IPS-18a (cell line): ENCODE data around the gene SWT1.
"Not testable (repeated sequence)": the region's sequence is repeated elsewhere in the genome, so short reads cannot be mapped to it uniquely, and the experiment has no call there.

Source experiments
- H3K27ac ChIP-seq: one replicate; pipeline ENCODE4 v1.5.1; 2013; ENCODE audit warnings: low read length
- H3K27me3 ChIP-seq: one replicate; pipeline ENCODE4 v1.6.1; 2013; ENCODE audit warnings: mild to moderate bottlenecking, low read length; ENCODE audit not compliant: control insufficient read depth, insufficient read depth
- H3K36me3 ChIP-seq: one replicate; pipeline ENCODE4 v1.6.1; 2013; ENCODE audit warnings: low read depth, low read length; ENCODE audit not compliant: control insufficient read depth
- H3K4me1 ChIP-seq: one replicate; pipeline ENCODE4 v1.6.1; 2013; ENCODE audit warnings: low read depth, low read length; ENCODE audit not compliant: control insufficient read depth
- H3K4me3 ChIP-seq: one replicate; pipeline ENCODE4 v1.5.1; 2013; ENCODE audit warnings: low read length
- H3K9ac ChIP-seq: one replicate; pipeline ENCODE4 v1.6.1; 2013; ENCODE audit warnings: mild to moderate bottlenecking, low read length, moderate library complexity
- H3K9me3 ChIP-seq: one replicate; pipeline ENCODE4 v1.6.1; 2013; ENCODE audit warnings: low read depth, low read length; ENCODE audit not compliant: control insufficient read depth

The SWT1 gene

GRCh38 chr1:185315445-185316071 is 158.6 kb downstream of the SWT1 start:
- H3K9ac ChIP-seq: peak overlapping the region; percentile 97
- H3K4me1 ChIP-seq: peaks cover 32% of the 10 kb centered on the region
- H3K27ac ChIP-seq: peak overlapping the region; percentile 7

GRCh38 chr1:185316163-185317033 is 159.4 kb downstream of the SWT1 start:
- Histone ChIP-seq H3K9me3 (no peaks in the 10 kb centered on the region), H3K4me3 (peak overlapping the region; percentile 82), H3K4me1 (peaks cover 32% of the 10 kb centered on the region)

More at GRCh38 chr1:185315445-185316071, 158.6 kb downstream of the SWT1 start:
- no peaks in the 10 kb centered on the region for H3K9me3 ChIP-seq
- peak overlapping the region; percentile 82 for H3K4me3 ChIP-seq
- H3K27me3 ChIP-seq: no peaks in the 10 kb centered on the region
- peaks cover 11% of the 10 kb centered on the region for H3K36me3 ChIP-seq

DNA sequence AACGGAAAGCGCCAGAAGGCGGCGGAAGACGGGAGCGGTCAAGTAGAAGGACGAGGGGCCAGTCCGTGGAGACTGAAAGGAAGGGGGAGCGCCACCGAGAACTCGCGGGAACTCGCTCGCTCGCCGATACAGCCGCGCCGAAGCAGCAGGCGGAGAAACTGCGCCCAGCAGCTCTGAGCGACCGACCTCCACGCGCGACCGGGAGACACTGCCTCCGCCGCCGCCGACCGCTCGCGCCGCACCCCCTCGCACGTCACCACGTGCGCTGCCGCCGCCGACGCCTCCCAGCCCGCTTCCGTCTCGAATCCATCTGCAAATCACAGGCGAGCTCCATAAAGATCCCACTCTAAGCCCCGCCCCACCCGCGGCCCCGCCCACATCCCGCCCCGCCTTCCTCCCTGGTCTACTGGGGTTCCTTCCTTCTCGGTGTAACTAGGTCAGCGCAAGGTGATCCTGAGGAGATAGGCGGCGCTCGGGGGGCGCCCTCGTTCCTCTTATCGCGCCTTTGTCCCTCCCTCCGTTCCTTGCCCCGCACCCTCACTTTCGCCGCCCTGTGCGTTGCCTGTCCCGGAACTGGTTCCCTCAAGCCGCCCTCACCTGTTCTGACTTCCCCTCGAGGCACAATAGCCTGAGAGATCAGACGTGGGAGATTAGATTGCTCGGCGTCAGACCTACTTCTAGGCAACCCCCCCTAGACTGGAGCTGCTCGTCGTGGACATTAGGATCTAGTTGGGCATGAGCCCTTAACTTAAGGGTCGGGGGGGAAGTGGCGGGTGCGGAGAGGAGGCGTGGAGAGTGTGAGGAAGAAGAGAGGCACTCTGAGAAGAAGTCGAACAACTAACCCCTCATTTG is 160.3 kb downstream of the SWT1 start, which contains the start of gene IVNS1ABP:
Gene IVNS1ABP, minus strand, starts transcription at position 210 of the 852 bp plus-strand sequence. CDS start 7,750 bp downstream, outside the sequence.
- Histone ChIP-seq H3K4me3 (peak within 1 kb of the TSS; percentile 82), H3K27ac (peak within 1 kb of the TSS; percentile 93), H3K9ac (peak within 1 kb of the TSS; percentile 97), H3K36me3 (peaks cover 4% of the 10 kb centered on the region), H3K9me3 (no peaks in the 10 kb centered on the region), H3K4me1 (peaks cover 31% of the 10 kb centered on the region), H3K27me3 (no peaks in the 10 kb centered on the region)

More at GRCh38 chr1:185316163-185317033, 159.4 kb downstream of the SWT1 start:
- H3K9ac ChIP-seq: peak overlapping the region; percentile 97
- H3K27me3 ChIP-seq: no peaks in the 10 kb centered on the region
- H3K36me3 ChIP-seq: peaks cover 4% of the 10 kb centered on the region
- H3K27ac ChIP-seq: peak overlapping the region; percentile 87

DNA sequence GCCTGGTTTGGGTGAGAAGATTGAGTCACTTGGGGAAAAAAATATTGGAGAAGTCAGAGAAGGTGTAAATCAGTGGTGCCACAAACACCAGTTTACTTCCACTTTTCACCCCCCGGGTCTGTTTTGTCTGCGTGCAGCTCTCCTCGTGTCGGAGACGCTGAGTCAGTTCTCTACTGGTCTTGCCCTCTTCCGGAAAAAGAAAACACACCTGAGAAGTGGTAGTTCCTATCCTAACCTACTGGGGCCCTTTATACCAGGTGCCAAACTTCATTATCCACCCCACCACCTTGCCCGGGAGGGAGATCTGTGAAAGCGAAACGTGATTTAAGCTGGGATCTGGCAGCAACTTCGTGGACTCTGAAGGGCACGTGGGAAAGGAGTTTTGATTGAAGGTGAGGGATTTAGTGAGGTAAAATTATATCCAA is 160.9 kb downstream of the SWT1 start:
- Histone ChIP-seq H3K9ac (peak overlapping the region; percentile 86), H3K36me3 (peaks cover 4% of the 10 kb centered on the region), H3K4me1 (peaks cover 26% of the 10 kb centered on the region), H3K27me3 (no peaks in the 10 kb centered on the region), H3K4me3 (peak overlapping the region; percentile 75), H3K9me3 (no peaks in the 10 kb centered on the region), H3K27ac (peak overlapping the region; percentile 93)

- peaks cover 21% of the 10 kb centered on the region for H3K4me1 ChIP-seq
- H3K27ac ChIP-seq: no peak overlapping the region
- H3K4me3 ChIP-seq: peak overlapping the region; percentile 75
- H3K9me3 ChIP-seq: no peaks in the 10 kb centered on the region
- no peaks in the 10 kb centered on the region for H3K27me3 ChIP-seq
- peak overlapping the region; percentile 86 for H3K9ac ChIP-seq
- H3K36me3 ChIP-seq: peaks cover 4% of the 10 kb centered on the region
Observed at GRCh38 chr1:185318431-185319138, 161.6 kb downstream of the SWT1 start.

- H3K4me3 ChIP-seq: no peak overlapping the region
- peaks cover 16% of the 10 kb centered on the region for H3K4me1 ChIP-seq
- no peak overlapping the region for H3K9ac ChIP-seq
- peaks cover 4% of the 10 kb centered on the region for H3K36me3 ChIP-seq
- no peaks in the 10 kb centered on the region for H3K27me3 ChIP-seq
- H3K9me3 ChIP-seq: no peaks in the 10 kb centered on the region
- H3K27ac ChIP-seq: no peak overlapping the region
Observed at GRCh38 chr1:185319139-185319475, 162.1 kb downstream of the SWT1 start.

DNA sequence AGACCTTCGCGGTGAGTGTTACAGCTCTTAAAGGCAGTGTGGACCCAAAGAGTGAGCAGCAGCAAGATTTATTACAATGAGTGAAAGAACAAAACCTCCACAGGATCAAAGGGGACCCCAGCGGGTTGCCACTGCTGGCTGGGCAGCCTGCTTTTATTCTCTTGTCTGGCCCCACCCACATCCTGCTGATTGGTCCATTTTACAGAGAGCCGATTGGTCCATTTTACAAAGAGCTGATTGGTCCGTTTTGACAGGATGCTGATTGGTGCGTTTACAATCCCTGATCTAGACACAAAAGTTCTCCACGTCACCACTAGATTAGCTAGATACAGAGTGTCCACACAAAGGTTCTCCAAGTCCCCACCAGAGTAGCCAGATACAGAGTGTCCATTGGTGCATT is 164.1 kb downstream of the SWT1 start:
- H3K9me3 ChIP-seq, H3K36me3 ChIP-seq, H3K27ac ChIP-seq, H3K4me3 ChIP-seq, H3K4me1 ChIP-seq, H3K9ac ChIP-seq, H3K27me3 ChIP-seq: not testable (repeated sequence)

GRCh38 chr1:185321653-185322221 is 164.8 kb downstream of the SWT1 start:
- H3K9me3 ChIP-seq, H3K9ac ChIP-seq, H3K36me3 ChIP-seq, H3K4me1 ChIP-seq, H3K4me3 ChIP-seq, H3K27ac ChIP-seq, H3K27me3 ChIP-seq: not testable (repeated sequence)

DNA sequence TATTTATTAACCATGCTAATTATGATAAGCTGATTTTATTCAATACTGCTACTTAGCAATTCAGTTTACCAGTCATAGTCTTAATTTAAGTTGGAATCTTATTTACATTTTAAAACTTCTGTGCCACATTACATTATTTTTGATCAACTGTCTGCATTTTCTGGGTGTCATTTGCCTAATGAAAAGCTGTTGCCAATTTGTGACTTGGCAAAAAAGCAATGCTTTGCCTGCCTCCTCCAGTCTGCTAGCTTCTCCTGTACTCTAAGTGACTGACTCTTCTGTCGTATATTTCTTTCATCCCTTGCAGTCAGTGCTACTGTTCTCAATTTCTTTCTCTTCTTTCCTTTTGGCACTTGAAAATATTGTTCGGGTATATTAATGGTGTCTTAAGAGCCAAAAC is 165.7 kb downstream of the SWT1 start:
- H3K27ac ChIP-seq: no peak overlapping the region
- peaks cover 7% of the 10 kb centered on the region for H3K4me1 ChIP-seq
- no peak overlapping the region for H3K9ac ChIP-seq
- no peak overlapping the region for H3K4me3 ChIP-seq
- no peaks in the 10 kb centered on the region for H3K9me3 ChIP-seq
- no peaks in the 10 kb centered on the region for H3K36me3 ChIP-seq
- H3K27me3 ChIP-seq: no peaks in the 10 kb centered on the region

DNA sequence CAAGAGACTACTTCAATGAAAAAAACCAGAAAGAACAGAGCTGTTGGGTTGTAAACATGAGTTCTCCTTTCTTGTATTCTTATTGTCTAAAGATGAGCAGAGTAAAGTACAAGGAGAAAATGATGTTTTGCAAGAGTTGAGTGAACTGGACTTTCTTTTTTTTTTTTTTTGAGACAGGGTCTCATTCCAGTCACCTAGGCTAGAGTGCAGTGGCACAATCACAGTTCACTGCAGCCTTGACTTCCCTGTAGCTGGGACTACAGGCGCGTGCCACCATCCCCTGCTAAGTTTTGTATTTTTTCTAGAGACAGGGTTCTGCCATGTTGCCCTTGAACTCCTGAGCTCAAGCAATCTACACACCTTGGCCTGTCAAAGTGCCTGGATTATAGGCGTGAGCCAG is 167.2 kb downstream of the SWT1 start:
- H3K9ac ChIP-seq: no peak overlapping the region
- H3K4me3 ChIP-seq: no peak overlapping the region
- no peaks in the 10 kb centered on the region for H3K9me3 ChIP-seq
- H3K4me1 ChIP-seq: no peaks in the 10 kb centered on the region
- no peaks in the 10 kb centered on the region for H3K27me3 ChIP-seq
- no peaks in the 10 kb centered on the region for H3K36me3 ChIP-seq
- no peak overlapping the region for H3K27ac ChIP-seq
